Measurements from ENCODE around the gene NDUFV2.

The NDUFV2 gene

GRCh38 chr18:9094307-9095226, 7.9 kb upstream of the NDUFV2 start:
- TF ChIP-seq SIN3A (IDR thresholded peaks at IDR 0.05; ENCODE audit: borderline replicate concordance, insufficient read depth, low read length) (no peak), REST (IDR thresholded peaks at IDR 0.05; ENCODE audit: insufficient read depth in 1 of 2, low read depth in 2 of 2, low read length in 2 of 2) (no peak), TAF1 (IDR thresholded peaks at IDR 0.05; ENCODE audit: borderline replicate concordance, insufficient read depth, low read length) (no peak), POLR2AphosphoS5 (IDR thresholded peaks at IDR 0.05; ENCODE audit: low read depth, low read length) (no peak), FOXP2 (optimal IDR thresholded peaks at IDR 0.05; ENCODE audit: borderline replicate concordance, extremely low read depth, extremely low read length, insufficient read depth) (no peak)

GRCh38 chr18:9095297-9096006, 7.0 kb upstream of the NDUFV2 start:
- TF ChIP-seq TAF1 (IDR thresholded peaks at IDR 0.05; ENCODE audit: borderline replicate concordance, insufficient read depth, low read length), result no peak

- TF ChIP-seq REST (IDR thresholded peaks at IDR 0.05; ENCODE audit: insufficient read depth in 1 of 2, low read depth in 2 of 2, low read length in 2 of 2), result no peak
- TF ChIP-seq FOXP2 (optimal IDR thresholded peaks at IDR 0.05; ENCODE audit: borderline replicate concordance, extremely low read depth, extremely low read length, insufficient read depth), result no peak
- no peak for TF ChIP-seq TAF1 (IDR thresholded peaks at IDR 0.05; ENCODE audit: borderline replicate concordance, insufficient read depth, low read length)
- no peak for TF ChIP-seq POLR2AphosphoS5 (IDR thresholded peaks at IDR 0.05; ENCODE audit: low read depth, low read length)
- no peak for TF ChIP-seq SIN3A (IDR thresholded peaks at IDR 0.05; ENCODE audit: borderline replicate concordance, insufficient read depth, low read length)
Measured at GRCh38 chr18:9096007-9096371, 6.5 kb upstream of the NDUFV2 start.

GRCh38 chr18:9096685-9097084, 5.8 kb upstream of the NDUFV2 start:
- TF ChIP-seq FOXP2 (optimal IDR thresholded peaks at IDR 0.05; ENCODE audit: borderline replicate concordance, extremely low read depth, extremely low read length, insufficient read depth) (no peak), POLR2AphosphoS5 (IDR thresholded peaks at IDR 0.05; ENCODE audit: low read depth, low read length) (no peak), REST (IDR thresholded peaks at IDR 0.05; ENCODE audit: insufficient read depth in 1 of 2, low read depth in 2 of 2, low read length in 2 of 2) (no peak), TAF1 (IDR thresholded peaks at IDR 0.05; ENCODE audit: borderline replicate concordance, insufficient read depth, low read length) (no peak), SIN3A (IDR thresholded peaks at IDR 0.05; ENCODE audit: borderline replicate concordance, insufficient read depth, low read length) (no peak)

- TF ChIP-seq FOXP2 (optimal IDR thresholded peaks at IDR 0.05; ENCODE audit: borderline replicate concordance, extremely low read depth, extremely low read length, insufficient read depth), result no peak
- no peak for TF ChIP-seq TAF1 (IDR thresholded peaks at IDR 0.05; ENCODE audit: borderline replicate concordance, insufficient read depth, low read length)
- no peak for TF ChIP-seq SIN3A (IDR thresholded peaks at IDR 0.05; ENCODE audit: borderline replicate concordance, insufficient read depth, low read length)
Measured at GRCh38 chr18:9097349-9097748, 5.2 kb upstream of the NDUFV2 start.

- TF ChIP-seq SIN3A (IDR thresholded peaks at IDR 0.05; ENCODE audit: borderline replicate concordance, insufficient read depth, low read length) (no peak), FOXP2 (optimal IDR thresholded peaks at IDR 0.05; ENCODE audit: borderline replicate concordance, extremely low read depth, extremely low read length, insufficient read depth) (no peak), TAF1 (IDR thresholded peaks at IDR 0.05; ENCODE audit: borderline replicate concordance, insufficient read depth, low read length) (no peak), POLR2AphosphoS5 (IDR thresholded peaks at IDR 0.05; ENCODE audit: low read depth, low read length) (no peak), REST (IDR thresholded peaks at IDR 0.05; ENCODE audit: insufficient read depth in 1 of 2, low read depth in 2 of 2, low read length in 2 of 2) (no peak)
Measured at GRCh38 chr18:9100796-9101195, 1.7 kb upstream of the NDUFV2 start.
